NOMO-1 treated with dmso at 0.1 percent for 144 hours (cell line): ENCODE measurements around the gene DZIP1.

Source experiments
- DNase-seq: peaks from one replicate; lab custom pipeline; 2025; ENCODE audit not compliant: unreplicated experiment; lab: John Stamatoyannopoulos, UW

DZIP1 gene

DNA sequence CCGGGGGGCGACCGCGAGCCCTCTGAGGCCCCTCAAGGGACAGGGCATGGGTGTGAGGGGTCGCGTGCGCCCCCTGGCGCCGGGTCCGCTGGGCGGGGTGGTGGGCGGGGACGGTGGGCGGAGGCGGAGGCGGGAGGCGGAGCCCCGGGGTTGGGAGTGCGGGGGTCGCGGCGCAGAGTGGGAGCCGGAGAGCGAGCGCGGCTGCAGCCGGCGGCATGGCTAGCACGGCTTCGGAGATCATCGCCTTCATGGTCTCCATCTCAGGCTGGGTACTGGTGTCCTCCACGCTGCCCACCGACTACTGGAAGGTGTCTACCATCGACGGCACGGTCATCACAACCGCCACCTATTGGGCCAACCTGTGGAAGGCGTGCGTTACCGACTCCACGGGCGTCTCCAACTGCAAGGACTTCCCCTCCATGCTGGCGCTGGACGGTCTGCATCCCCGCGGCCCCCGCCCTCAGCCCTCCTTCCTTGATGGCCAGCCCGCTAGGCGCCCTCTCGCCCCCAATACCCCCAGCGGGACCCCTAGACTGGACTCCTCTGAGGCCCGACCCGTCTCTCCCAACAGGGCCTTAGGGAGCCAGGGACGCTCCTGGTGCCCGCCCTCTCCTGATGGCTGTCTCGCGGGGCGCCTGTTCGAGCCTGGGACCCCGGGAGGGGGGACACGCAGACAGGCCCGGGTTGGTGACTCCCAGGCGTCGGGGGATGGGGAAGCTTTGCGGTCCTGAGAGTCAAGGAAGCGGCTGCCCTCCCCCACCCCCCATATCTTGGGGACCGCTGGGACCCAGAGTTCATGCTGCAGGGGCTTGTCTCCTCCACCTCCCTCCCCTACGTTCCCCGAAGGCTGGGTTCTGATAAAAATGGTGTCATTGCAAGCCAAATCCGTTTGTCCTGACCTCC is 91.7 kb downstream of the DZIP1 start, which contains the start of gene CLDN10:
Gene CLDN10 (plus strand): TSS at position 182 of the 903 bp plus-strand sequence. CDS start 34 bp downstream, at position 216.
- no peak for DNase-seq

DNA sequence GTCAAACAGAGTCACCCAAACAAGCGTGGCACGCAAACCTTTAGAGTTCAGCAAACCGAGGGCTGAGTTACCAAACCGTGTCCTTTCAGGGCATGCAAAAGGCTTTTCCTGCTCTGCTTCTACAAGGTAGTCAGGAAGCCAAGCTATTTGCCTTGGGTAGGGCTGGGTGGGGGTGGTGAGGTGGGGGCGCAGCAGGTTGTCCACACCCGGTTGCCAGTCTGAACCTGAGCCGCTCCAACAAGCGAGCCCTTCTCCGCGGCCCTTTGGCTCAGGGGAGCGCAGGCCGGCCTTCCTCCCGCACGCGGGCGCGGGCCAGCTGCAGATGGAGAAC is 92.3 kb downstream of the DZIP1 start:
- no peak for DNase-seq

DNA sequence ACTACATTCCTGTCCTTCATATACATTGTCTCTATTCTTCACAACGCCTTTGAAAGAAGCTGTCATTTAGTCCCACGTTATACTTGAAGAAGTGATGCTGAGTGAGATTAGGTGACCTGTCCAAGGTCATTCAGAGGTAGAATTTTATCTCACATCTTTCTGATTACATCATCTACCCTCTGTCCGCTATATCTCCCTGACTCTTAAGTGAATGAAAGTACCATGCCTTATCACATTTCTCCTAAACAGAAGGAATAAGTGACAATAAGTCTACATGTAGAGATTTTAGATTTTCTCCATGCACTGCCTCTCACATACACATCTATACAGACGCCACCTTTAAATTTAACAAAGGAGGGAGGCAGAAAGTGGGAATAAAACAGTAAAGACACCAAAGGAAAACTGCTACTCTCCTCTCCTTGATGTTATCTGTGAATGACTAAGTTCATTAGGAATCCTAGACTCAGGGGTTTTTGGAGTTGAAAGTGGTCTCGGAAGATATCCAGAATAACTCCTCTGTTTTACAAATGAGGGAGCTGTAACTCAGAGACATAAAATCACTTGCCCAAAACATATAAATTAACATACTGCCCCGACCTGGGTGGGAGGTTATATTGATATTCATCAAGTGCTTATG is 96.9 kb downstream of the DZIP1 start:
- DNase-seq, result no peak

DNA sequence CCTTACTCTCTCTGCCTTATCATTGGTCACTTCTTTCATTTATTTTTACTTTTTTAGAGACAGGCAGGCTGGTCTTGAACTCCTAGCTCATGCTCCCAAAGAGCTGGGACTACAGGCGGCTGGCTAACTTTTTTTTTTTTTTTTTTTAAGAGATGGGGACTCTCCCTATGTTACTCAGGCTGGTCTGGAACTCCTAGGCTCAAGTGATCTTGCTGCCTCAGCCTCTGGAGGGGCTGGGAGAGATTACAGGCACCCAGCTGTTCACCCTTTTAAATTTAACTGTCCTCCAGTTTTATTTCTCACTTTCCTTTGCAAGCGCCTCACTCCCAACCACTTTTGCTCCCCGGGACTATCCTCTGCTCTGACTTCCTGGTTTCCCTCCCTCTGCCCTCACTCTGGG is 97.6 kb downstream of the DZIP1 start:
- DNase-seq, result no peak

DNA sequence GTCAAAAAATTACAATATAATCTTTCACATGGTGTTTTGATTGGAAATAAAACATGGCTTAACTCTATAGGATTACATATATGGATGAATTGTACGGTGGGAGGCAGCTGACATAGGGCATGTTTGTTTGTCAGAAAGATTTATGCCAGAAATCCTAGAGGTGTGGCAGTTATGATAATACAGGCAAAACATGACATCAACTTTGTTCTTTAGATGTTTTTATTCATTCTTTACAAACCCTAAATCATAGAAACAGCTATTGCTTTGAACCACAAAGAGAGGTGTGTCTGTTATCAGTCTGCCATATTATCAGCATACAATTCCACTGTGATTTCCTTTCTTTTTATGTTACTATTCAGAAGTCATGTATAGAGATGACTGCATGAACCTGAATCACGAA is 100.2 kb downstream of the DZIP1 start:
- DNase-seq, result no peak

DNA sequence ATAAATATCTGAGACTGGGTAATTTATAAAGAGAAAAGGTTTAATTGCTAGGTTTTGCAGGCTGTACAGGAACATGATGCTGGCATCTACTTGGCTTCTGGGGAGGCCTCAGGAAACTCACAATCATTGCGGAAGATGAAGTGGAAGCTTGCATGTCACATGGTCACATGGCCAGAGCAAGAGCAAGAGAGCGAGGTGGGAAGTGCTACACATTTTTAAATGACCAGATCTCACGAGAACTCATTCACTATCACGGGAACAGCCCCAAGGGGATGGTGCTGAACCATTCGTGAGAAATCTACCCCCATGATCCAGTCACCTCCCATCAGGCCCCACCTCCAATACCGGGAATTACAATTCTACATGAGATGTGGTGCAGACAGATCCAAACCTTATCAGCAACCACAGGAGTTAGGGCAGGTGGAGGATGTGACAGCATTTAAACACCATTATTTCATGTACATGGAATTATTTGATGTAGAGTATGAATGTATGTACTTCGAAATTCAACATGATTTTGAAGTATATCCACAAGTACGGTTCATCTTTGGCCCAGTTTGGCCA is 102.5 kb downstream of the DZIP1 start:
- no peak for DNase-seq

DNA sequence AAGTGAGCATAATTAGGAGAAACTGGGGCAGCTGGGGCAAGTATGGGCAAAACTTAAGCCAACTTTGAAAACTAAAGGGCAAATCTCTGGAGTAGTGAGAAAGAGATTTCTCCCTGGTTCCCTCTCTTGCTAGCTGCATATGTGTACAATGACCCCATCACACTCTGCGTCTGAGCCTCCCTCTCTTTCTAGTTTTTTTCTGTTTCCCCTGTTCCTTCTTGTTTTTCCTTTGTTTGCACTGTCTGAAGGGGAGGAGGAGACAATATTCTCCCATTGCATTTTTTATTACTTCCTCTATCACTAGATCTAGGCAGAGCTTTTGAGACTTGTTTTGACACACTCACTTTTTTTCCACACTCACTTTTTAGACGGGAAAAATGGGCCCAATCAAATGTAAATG is 103.2 kb downstream of the DZIP1 start:
- no peak for DNase-seq

DNA sequence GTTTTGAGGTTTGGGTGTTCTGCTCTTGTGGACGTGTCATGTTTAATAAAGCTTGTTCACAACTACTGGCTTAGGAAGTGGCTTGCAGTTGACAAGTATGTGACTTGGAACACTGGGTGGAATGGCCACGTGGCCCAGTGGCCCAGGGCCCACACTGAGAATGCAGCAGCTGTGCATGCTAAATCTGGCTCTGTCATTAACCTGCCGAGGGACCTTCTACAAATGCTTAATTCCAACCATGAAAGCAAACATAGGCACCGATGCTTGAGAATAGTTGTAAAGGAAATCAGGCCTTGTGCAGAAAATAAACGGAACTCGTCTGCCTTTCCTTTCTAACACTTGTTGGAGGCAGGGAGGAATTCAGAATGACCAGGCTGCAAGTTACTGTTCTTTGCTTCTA is 103.6 kb downstream of the DZIP1 start:
- DNase-seq, result no peak

DNA sequence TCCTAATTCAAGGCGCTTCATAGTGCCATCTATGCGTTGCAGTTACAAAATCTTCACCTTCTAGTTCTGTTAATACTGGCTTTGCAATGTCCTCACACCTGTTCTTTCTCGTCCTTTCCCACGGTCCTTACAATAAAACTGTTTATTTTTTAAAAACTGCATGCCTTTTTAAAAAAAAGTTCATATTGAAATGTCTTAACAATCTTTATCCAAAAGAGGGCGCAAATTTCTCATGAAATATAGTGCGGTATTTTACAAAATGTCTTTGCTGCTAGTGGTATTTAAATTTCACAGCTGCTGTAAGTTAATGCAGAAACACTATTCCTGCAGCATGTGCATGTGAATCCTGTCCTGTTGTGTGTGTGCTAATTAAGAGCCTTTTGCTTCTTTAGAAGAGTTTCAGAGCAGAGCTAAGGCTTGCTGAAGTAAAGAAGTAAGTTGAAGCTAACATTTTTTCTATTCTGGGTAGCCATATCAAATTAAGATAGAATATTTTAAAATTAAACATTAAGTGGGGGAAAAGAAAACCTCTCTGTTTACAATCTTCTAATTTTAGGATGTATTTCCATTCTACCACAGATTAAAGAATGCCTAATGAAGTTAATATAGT is 107.8 kb downstream of the DZIP1 start:
- DNase-seq, result no peak

DNA sequence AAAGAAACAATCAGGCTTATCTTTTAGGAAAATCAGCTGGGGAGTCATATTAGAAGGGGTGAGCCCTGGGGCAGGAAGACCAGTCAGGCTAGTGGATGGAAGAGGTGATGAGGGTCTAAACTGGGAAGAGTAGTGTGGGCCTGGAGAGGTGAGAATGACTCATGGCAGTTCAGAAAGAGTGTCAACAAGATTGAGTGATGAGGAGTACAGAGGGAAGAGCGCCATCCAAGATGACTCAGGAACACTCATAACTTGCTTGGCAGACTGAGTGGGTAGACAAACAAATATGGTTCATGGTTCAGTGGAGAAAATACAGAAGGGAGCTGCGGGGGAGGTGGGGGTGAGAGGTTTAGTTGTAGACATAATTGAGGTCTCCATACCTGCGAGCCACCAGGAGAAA is 109.3 kb downstream of the DZIP1 start:
- no peak for DNase-seq

DNA sequence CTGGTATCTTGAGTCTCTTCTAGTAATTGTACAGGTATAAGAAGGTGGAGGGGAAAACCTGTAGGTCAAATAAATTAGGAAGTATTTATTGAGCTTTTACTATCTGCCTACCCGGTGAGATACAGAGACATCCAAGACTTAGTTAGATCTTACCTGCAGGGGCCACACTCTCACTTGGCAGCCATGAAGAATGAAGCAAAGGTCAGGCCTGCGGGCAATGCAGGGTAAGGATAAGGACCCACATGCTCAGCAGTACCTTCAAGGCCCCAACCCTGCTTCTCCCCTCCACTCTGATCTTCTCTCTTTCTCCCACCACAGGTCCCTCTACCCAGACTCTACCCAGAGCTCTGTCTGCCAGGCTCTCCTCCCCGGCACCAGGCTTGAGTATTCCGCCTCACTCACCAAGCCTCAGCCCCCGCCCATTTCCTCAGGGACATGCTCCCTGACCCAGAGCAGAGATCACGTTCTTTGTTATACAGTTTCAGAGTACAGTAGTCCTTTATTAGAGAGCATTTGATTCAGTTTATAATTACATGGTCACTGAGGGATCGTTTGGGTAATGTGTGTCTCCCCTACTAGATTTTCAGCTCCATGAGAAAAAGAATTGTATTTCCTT is 110.9 kb downstream of the DZIP1 start:
- no peak for DNase-seq

DNA sequence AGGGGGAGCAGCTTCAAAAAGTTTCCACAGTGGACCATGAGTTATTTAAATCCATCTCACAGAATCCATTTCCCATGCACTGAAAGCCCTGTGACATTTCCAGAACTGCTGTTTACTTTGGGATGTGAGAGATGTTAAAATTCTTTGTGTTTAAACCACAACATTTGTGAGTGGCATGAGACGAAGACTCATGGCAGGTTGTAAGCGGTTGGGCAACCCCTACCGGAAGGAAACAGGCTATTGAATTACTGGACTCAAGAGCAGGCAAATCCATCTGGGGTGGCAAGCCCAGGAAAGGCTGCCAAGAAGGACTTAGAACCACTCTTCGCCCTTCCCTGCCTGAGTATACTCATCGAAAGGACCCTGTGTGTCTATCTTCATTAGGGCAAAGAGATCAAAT is 114.3 kb downstream of the DZIP1 start:
- DNase-seq, result no peak
